ENCODE data around the gene ANKRD40. TPM values are rescaled to one million over a fixed set of nuclear protein-coding genes. Genes with fewer than 3 reads are reported as not detected.

Gene ANKRD40
- total and polyA plus RNA-seq, 2 donors (not counting 3 experiments of a cell fraction or from before 2014, with no cell fraction given): 24.5 to 56.0 TPM

DNA sequence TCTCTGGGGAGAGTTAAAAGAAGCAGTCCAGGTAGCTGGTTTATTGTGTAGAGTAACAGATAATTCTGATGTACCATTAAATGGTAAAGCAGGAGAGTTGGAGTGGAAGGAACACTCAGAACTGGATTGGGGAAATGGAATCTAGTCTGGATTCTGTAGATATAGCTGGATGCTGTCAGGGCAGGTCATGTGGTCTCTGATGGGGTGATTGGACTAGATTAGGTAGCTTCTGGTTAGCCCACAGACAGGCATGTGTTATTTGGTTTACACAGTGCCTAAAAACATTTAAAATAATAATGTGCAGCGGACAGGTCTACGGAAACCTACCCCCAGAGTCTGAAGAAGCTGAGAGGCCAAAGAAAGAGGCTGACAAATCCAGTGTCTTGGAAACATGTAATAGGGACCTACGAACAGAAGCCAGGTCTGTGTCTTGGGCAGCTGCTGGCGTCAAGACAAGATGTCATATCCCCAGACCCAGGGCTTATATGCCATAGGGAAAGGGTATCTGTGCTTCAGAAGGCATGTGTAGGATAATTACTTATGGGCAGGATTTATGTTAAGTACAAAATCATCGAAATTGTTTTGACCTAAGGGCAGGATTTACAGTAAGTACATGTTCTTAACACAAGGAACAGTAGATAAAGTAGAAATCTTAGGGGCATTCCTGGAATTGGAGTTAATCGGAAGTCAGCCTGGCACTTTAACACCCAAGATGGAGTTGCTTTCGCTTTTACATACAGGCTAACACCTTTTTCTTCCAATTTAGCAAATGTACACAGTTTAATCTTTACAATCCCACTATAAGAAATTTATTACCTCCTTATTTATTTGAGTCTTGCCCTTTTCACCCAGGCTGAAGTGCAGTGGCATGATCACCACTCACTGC, 24.1 kb upstream of the ANKRD40 start:
- peaks cover 97% of the 10 kb centered on the region for H3K79me2 ChIP-seq (ENCODE audit: control insufficient read depth, insufficient read depth, low read length)
- H3K36me3 ChIP-seq (ENCODE audit: control insufficient read depth in 2 of 2, extremely low read depth in 1 of 2, insufficient read depth in 2 of 2, low read length in 2 of 2): no peaks in the 10 kb centered on the region
- no peaks in the 10 kb centered on the region for H3K9me1 ChIP-seq (replicated peaks; ENCODE audit: control insufficient read depth, extremely low read depth, insufficient read depth, low read length)
- POLR2A ChIA-PET: no interaction called here
- FAIRE-seq: peak; percentile 60
- H3K9ac ChIP-seq (replicated peaks; ENCODE audit: extremely low read depth, insufficient read depth, low read length): no peak overlapping the region
- H3K4me1 ChIP-seq (ENCODE audit: control insufficient read depth, extremely low read depth, insufficient read depth, low read length): no peaks in the 10 kb centered on the region
- no peak for DNase-seq (ENCODE audit: low read depth, low spot score)
- CTCF ChIA-PET: no interaction called here
- no peak overlapping the region for H3K4me3 ChIP-seq (replicated peaks in 1 of 3; ENCODE audit: insufficient read depth in 1 of 3, low read depth in 1 of 3, low read length in 3 of 3)
- intact Hi-C loops (cut with micrococcal nuclease) (no loop called here), dilution Hi-C loops (cut with MboI; ENCODE audit: extremely low pct_ligation_motif_present, low sequenced_read_pairs) (no loop called here)
- TF ChIP-seq POLR2AphosphoS5 (IDR thresholded peaks at IDR 0.05; ENCODE audit: insufficient read depth, low read depth, low read length) (no peak), JUN (IDR thresholded peaks at IDR 0.05; ENCODE audit: borderline replicate concordance, insufficient read depth, insufficient read length, low read depth) (no peak), FOS (IDR thresholded peaks at IDR 0.05; ENCODE audit: borderline replicate concordance, insufficient read depth, low read length) (no peak), EZH2 (IDR thresholded peaks at IDR 0.05; ENCODE audit: borderline replicate concordance, low read depth, low read length, severe bottlenecking) (no peak), GATA2 (IDR thresholded peaks at IDR 0.05; ENCODE audit: insufficient read depth, insufficient read length, low read depth, low read length) (no peak), MYC (IDR thresholded peaks at IDR 0.05; ENCODE audit: low read depth, low read length) (no peak), POLR2A (IDR thresholded peaks at IDR 0.05; ENCODE audit: low read depth, low read length) (no peak)
- TF ChIP-seq, protein P1, sequence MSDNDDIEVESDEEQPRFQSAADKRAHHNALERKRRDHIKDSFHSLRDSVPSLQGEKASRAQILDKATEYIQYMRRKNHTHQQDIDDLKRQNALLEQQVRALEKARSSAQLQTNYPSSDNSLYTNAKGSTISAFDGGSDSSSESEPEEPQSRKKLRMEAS (IDR thresholded peaks at IDR 0.05; ENCODE audit: insufficient read depth, insufficient read length): no peak
- TF ChIP-seq, protein P2, sequence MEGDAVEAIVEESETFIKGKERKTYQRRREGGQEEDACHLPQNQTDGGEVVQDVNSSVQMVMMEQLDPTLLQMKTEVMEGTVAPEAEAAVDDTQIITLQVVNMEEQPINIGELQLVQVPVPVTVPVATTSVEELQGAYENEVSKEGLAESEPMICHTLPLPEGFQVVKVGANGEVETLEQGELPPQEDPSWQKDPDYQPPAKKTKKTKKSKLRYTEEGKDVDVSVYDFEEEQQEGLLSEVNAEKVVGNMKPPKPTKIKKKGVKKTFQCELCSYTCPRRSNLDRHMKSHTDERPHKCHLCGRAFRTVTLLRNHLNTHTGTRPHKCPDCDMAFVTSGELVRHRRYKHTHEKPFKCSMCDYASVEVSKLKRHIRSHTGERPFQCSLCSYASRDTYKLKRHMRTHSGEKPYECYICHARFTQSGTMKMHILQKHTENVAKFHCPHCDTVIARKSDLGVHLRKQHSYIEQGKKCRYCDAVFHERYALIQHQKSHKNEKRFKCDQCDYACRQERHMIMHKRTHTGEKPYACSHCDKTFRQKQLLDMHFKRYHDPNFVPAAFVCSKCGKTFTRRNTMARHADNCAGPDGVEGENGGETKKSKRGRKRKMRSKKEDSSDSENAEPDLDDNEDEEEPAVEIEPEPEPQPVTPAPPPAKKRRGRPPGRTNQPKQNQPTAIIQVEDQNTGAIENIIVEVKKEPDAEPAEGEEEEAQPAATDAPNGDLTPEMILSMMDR (IDR thresholded peaks at IDR 0.05; ENCODE audit: extremely low read depth in 1 of 2, insufficient read depth in 1 of 2, low read depth in 1 of 2, low read length in 2 of 2): no peak
- H4K20me1 ChIP-seq (replicated peaks; ENCODE audit: control insufficient read depth, extremely low read depth, insufficient read depth, low read length): peaks cover 26% of the 10 kb centered on the region
- no peaks in the 10 kb centered on the region for H3K27me3 ChIP-seq (ENCODE audit: control insufficient read depth in 2 of 2, insufficient read depth in 2 of 2, low read length in 2 of 2)
- no TSS peak for BruUV-seq (replicated peaks)
- H2AFZ ChIP-seq (ENCODE audit: low read depth, low read length): no peak overlapping the region
- no peak overlapping the region for H3K27ac ChIP-seq (ENCODE audit: insufficient read depth, low read depth, low read length)
- H3K9me3 ChIP-seq (replicated peaks; ENCODE audit: control insufficient read depth, insufficient read depth, low read length): no peaks in the 10 kb centered on the region
- no peak overlapping the region for H3K4me2 ChIP-seq (ENCODE audit: insufficient read depth, low read length)
